A549 treated with DMSO at 1 μM for 4 hours (cell line): ENCODE measurements around the gene RAD51AP1. TPM values are rescaled to one million over a fixed set of nuclear protein-coding genes. Genes with fewer than 3 reads are reported as not detected.

Source experiments
- total RNA-seq: library from RNA; stranded (reverse); fragments of 200-300 nt; extraction: Qiagen RNA extraction; gene quantifications from 5 replicates; pipeline ENCODE4 v1.2.3, GENCODE V29; 2022; ENCODE audit warnings: low read depth

The RAD51AP1 gene, protein sequence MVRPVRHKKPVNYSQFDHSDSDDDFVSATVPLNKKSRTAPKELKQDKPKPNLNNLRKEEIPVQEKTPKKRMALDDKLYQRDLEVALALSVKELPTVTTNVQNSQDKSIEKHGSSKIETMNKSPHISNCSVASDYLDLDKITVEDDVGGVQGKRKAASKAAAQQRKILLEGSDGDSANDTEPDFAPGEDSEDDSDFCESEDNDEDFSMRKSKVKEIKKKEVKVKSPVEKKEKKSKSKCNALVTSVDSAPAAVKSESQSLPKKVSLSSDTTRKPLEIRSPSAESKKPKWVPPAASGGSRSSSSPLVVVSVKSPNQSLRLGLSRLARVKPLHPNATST
- total RNA-seq: 14.8 to 25.1 TPM (median 20.7 TPM) in 5 replicates

DNA sequence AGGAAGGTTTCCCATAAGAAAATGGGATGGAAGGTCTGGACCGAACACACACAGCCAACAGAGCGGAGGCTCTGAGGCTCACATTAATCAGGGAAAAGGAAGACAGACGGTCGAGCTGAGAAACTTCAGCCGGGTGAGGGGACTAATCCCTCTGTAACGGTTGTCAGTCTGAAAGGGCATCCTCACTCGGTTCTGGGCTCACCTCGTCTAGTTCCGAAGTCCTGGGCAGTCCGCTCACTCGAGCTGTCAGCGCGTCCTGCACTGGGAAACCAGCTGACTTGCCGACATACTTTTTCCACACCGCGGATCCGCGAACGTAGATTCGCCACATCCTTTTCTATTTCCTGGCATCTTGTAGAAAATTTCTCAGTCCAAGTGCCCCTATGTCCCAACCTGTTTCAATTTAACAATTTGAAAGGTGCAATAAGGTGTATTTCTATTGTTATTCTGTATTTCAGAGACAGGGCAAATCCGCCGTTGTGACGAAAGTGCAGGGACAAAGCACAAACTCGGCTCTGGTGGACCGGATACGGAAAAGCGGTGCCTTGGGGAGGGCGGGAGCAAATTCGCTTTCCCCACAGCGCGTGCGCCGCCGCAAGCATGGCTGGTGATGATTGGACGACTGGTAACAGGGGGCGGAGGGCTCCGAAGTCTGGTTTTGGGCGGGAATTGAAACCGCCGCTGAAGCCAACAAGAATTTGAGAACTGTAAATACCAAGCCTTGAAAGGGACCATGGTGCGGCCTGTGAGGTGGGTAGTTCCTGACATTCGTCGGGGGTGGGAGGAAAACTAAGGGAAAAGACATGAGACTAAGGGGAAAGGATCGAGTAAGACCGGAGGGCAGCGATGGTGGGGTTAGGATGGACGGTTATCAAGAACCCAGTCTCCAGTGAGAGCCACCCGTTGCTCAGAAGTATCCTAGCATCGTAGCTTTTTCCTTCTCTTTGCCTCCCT lies at the start of gene RAD51AP1:
RAD51AP1 (plus strand) TSS at position 684 of the 954 bp plus-strand sequence; CDS start at position 734, 50 bp downstream.

DNA sequence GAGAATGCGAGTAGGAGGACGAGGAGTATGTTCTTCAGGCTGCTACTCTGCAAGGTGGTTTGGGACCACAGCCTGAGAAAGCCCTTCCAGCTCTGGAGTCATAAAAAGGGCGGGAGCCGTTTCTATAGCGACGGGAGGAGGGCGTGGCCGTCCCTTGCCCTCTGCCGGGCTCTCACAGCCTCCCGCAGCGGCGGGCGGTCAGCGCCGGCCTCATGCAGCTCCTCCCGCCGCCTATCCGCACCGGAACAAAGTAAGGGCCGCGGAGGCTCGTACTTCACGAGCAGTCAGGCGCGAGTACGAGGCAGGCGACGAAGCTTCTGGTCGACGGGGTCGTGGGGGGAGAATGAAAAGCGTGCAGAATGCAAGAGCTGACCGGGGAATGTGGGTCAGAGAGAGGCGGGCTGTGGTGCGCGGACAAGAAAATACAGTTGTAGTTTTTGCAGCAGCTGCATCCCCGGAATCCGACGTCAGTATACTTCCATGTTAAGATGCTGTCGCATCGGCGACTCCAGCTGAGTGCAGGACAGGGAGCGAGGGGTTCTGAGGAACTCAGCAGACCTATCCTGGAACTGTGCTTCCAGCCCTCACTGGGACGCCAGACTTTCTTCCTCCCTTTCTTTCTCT lies 23.5 kb downstream of the RAD51AP1 start, which contains the start of gene DYRK4:
DYRK4 (plus strand) TSS at position 175 of the 624 bp plus-strand sequence; CDS start at position 213, 38 bp downstream.

Other genes with a start within 250 kb of the RAD51AP1 start
- gene TIGAR, start 217.7 kb upstream of the RAD51AP1 start, total RNA-seq: 41.3 to 52.2 TPM (median 41.6 TPM) in 5 replicates
- not detected in 5 replicates for gene FGF23, start 159.2 kb upstream of the RAD51AP1 start, total RNA-seq
- not detected in 5 replicates for gene FGF6, start 93.1 kb upstream of the RAD51AP1 start, total RNA-seq
- 41.1 to 50.5 TPM (median 45.4 TPM) in 5 replicates for gene DYRK4, start 23.3 kb downstream of the RAD51AP1 start, total RNA-seq
- 0.07 to 0.27 TPM (median 0.17 TPM) in 4 of 5 replicates, not detected in the other for gene AKAP3, start 110.2 kb downstream of the RAD51AP1 start, total RNA-seq
- gene NDUFA9, start 110.2 kb downstream of the RAD51AP1 start, total RNA-seq: 107 to 121 TPM (median 112 TPM) in 5 replicates
- gene GALNT8, start 181.5 kb downstream of the RAD51AP1 start, total RNA-seq: not detected in 5 replicates